Subcutaneous adipose tissue (tissue), 4 donors: ENCODE measurements around the gene PLCH2. TPM values are rescaled to one million over a fixed set of nuclear protein-coding genes. Genes with fewer than 3 reads are reported as not detected.

ENCODE experiments used
- total RNA-seq, 4 donors: library from RNA; depleted of rRNA; stranded (reverse); fragments of >200 nt; gene quantifications; one replicate each; pipeline ENCODE4 v1.1.0, GENCODE V29; 2016
- TF ChIP-seq, protein P1 (sequence below): fragments of 450-650 bp; IDR thresholded peaks from one replicate; pipeline ENCODE4 v1.5.1; 2016; ENCODE audit warnings: low read depth, mild to moderate bottlenecking, control low read depth, antibody characterized with exemption, moderate library complexity

PLCH2 gene
- total RNA-seq, 4 donors from 2014 or later: 0.22 to 0.68 TPM; not detected in 2

GRCh38 chr1:2543543-2544092 lies 67.5 kb downstream of the PLCH2 start:
- TF ChIP-seq, protein P1, sequence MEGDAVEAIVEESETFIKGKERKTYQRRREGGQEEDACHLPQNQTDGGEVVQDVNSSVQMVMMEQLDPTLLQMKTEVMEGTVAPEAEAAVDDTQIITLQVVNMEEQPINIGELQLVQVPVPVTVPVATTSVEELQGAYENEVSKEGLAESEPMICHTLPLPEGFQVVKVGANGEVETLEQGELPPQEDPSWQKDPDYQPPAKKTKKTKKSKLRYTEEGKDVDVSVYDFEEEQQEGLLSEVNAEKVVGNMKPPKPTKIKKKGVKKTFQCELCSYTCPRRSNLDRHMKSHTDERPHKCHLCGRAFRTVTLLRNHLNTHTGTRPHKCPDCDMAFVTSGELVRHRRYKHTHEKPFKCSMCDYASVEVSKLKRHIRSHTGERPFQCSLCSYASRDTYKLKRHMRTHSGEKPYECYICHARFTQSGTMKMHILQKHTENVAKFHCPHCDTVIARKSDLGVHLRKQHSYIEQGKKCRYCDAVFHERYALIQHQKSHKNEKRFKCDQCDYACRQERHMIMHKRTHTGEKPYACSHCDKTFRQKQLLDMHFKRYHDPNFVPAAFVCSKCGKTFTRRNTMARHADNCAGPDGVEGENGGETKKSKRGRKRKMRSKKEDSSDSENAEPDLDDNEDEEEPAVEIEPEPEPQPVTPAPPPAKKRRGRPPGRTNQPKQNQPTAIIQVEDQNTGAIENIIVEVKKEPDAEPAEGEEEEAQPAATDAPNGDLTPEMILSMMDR: no peak

DNA sequence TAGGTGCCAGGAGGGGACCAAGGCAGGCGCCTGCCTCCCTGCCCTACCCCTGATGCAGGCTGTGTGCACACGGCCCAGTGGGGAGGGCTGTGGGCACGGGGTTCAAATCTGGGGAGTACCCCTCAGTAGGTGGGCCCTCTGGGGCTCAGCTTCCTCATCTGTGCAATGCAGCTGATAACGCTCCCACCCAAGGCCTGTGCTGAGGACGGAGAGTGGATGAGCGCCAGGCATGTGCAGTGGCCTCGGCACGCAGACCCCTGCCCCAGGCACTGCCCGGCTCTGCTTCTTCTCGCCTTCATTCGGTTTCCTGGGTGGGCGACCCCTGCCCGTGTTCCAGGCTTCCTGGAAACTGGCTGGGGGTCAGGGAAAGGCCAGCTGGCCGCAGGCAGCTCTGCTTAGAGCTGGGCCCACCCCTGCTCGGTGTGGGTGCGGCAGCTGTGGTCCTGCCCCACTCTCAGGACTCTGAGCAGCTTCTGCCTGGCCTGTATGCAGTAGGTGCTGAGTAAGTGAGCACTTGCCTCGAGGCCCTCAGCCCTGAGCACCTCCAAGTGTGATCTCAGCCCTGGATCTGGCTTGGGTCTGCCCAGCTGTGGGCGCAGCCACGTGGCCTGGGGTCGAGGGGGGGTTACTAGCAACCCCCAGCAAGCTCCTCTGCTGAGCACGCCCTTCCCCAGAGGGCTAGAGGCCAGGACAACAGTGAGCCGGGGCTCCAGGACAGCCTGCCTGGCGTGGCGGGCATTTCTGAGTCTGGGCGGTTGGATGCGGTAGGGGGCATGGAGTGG lies 68.2 kb downstream of the PLCH2 start:
- TF ChIP-seq, protein P1: no peak

DNA sequence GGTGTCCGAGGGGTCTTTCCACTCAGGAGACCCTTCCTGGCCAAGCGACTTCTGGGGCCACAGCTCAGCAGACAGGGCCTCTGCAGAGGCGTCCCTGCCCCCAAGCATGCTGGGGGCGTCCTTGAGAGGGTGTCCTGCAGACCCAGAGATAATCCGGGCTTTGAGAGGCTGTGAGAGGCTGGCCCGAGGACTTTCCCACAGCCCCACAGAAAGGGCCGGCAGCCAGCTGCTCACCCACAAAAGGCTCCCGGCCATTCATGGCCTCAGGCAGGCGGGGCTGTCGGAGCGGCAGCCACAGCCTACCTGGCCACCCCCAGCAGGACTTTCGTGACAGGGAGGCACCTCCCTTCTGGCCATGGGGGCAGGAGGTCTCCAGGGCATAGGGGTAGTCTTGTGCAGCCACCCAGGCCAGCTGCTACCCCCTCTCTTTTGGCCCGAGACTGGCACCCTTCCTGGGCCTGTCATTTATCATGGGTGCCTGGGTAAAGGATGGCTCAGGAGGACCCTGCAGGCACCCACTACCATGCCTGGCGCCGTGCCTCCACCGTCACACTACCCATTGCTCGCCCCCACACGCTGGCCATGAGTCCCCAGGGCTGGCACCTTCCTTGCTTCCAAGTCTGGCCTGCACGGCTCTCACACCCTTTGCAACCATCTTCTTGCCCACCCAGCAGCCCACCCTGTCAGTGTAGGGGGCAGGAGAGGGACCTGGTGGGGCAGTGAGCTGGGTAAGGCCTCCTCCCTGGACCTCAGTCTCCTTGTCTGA lies 69.0 kb downstream of the PLCH2 start:
- TF ChIP-seq, protein P1: no peak

GRCh38 chr1:2545754-2546514 lies 69.8 kb downstream of the PLCH2 start:
- TF ChIP-seq, protein P1: no peak

- TF ChIP-seq, protein P1: no peak
Measured at GRCh38 chr1:2546515-2547209, 70.6 kb downstream of the PLCH2 start.

DNA sequence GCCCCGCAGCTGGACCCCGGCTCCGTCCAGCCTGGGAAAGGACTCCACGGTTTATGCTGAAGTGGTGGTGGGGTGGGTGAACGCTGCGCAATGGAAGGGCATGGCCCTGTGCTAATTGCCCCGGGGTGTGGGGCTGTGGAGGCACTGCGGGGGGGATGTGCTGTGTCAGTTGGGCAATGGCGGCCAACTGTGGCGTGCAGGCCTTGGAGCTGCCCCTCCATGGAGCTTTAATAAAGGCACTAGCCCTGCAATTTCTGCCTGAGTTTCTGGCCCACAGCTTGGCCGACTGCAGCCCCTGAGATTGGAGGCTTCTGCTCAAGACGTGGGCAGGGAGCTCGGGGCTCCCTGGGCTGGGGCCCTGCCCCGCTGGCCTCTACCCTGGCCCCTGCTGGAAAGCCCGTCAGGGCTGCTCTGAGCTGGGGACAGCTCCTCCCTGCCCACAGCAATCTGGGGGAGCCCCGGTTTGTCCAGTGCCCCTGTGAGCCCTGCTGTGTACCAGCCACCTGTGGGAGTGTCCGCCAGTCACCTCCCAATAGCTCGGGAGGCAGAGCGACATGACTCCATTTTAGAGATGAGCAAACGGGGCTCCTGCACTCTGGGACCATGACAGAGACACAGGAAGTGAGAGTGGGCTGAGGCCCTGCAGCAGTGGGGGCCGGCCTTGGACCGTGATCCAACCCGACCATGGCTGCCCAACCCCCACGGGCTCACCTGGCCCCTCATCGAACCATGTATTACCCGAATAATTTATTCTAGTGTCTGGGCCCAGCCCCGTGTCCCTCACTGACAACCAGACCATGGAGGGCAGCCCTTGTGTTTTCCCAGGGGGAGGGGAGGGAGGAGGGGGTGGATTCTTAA lies 71.3 kb downstream of the PLCH2 start:
- TF ChIP-seq, protein P1: no peak
